Gastroesophageal sphincter (tissue), 4 donors: ENCODE data around the gene NFKBIE. TPM values are rescaled to one million over a fixed set of nuclear protein-coding genes. Genes with fewer than 3 reads are reported as not detected.

Source experiments
- ATAC-seq: fragments of 150-250 bp; one replicate; pipeline ENCODE4 v1.9.1; 2016; ENCODE audit warnings: mild to moderate bottlenecking, moderate library complexity
- H3K27ac ChIP-seq, 4 donors: fragments of 200-600 bp; sonication (generic) in 3 of 4; 1 replicate in 3 of 4; 2 replicates in 1 of 4; pipeline ENCODE4 v1.5.1; 2016 to 2019
- H3K27me3 ChIP-seq: fragments of 200-600 bp; sonication (generic); one replicate; pipeline ENCODE4 v1.5.1; 2019
- H3K36me3 ChIP-seq, 2 donors: fragments of 200-600 bp; sonication (generic); one replicate each; pipeline ENCODE4 v1.5.1; 2019; ENCODE audit warnings: control low read depth in 1 of 2
- H3K4me1 ChIP-seq, 3 donors: fragments of 200-600 bp; sonication (generic); 1 replicate in 2 of 3; 2 replicates in 1 of 3; pipeline ENCODE4 v1.5.1; 2016 to 2019; ENCODE audit warnings: control low read depth in 2 of 3
- H3K4me3 ChIP-seq, 2 donors: fragments of 200-600 bp; sonication (generic); one replicate each; pipeline ENCODE4 v1.5.1; 2019; ENCODE audit warnings: mild to moderate bottlenecking in 1 of 2, moderate library complexity in 1 of 2
- H3K9me3 ChIP-seq, 3 donors: fragments of 200-600 bp; sonication (generic); one replicate each; pipeline ENCODE4 v1.5.1; 2017 to 2019; ENCODE audit warnings: control low read depth in 2 of 3
- CTCF ChIP-seq, 4 experiments: fragments of 200-600 bp in 2 of 4; fragments of 450-650 bp in 2 of 4; sonication (generic) in 1 of 4; IDR thresholded peaks; one replicate each; pipeline ENCODE4 v1.5.1; 2017 to 2019; ENCODE audit warnings: antibody characterized with exemption in 4 of 4, mild to moderate bottlenecking in 2 of 4, moderate library complexity in 2 of 4
- EP300 ChIP-seq: sonication (generic); formaldehyde crosslinking; IDR thresholded peaks from one replicate; pipeline ENCODE4 v1.6.1; 2017; ENCODE audit warnings: antibody characterized with exemption, mild to moderate bottlenecking
- POLR2A ChIP-seq, 2 donors: fragments of 450-650 bp; IDR thresholded peaks; one replicate each; pipeline ENCODE4 v1.6.1; 2017; ENCODE audit warnings: antibody characterized with exemption in 2 of 2, mild to moderate bottlenecking in 2 of 2, moderate library complexity in 1 of 2
- POLR2AphosphoS5 ChIP-seq: sonication (generic); formaldehyde crosslinking; IDR thresholded peaks from one replicate; pipeline ENCODE4 v1.6.1; 2017; ENCODE audit warnings: antibody characterized with exemption
- WGBS, 2 donors: methylation state at CpG; one replicate each; pipeline ENCODE4 v1.1.5; 2018; ENCODE audit warnings: low coverage in 1 of 2; 5-methylcytosine and 5-hydroxymethylcytosine counted together
- total RNA-seq, 4 donors: library from RNA; depleted of rRNA; stranded (reverse); fragments of >200 nt; gene quantifications; one replicate each; pipeline ENCODE4 v1.1.0, GENCODE V29; 2016

Gene NFKBIE
- total RNA-seq, 4 donors from 2014 or later, result 4.2 to 13.4 (median 5.7) TPM

- Histone ChIP-seq H3K4me1 (no peaks in the 10 kb centered on the region), H3K4me3 (no peak overlapping the region), H3K27ac (no peak overlapping the region), H3K9me3 (no peaks in the 10 kb centered on the region), H3K36me3 (no peaks in the 10 kb centered on the region), H3K27me3 (peaks cover 82% of the 10 kb centered on the region)
- 25 to 58% methylated on average over 4 to 17 of the region's 25 CpGs for WGBS, 2 donors
- TF ChIP-seq POLR2AphosphoS5, result no peak
- TF ChIP-seq POLR2A (IDR thresholded peaks at IDR 0.05), result no peak
- TF ChIP-seq EP300, result no peak
- no peak for TF ChIP-seq CTCF (IDR thresholded peaks at IDR 0.05)
- ATAC-seq, result no peak
These were observed 20.4 kb upstream of the NFKBIE start for GRCh38 chr6:44285552-44286284.

GRCh38 chr6:44284867-44285266 is 19.5 kb upstream of the NFKBIE start:
- Histone ChIP-seq H3K4me3 (no peak overlapping the region), H3K4me1 (no peaks in the 10 kb centered on the region), H3K9me3 (no peaks in the 10 kb centered on the region), H3K36me3 (no peaks in the 10 kb centered on the region), H3K27ac (no peak overlapping the region), H3K27me3 (peaks cover 79% of the 10 kb centered on the region)
- no peak for ATAC-seq
- WGBS, 2 donors, result 59 to 75% methylated on average over 4 of the region's 4 CpGs
- TF ChIP-seq POLR2AphosphoS5, result no peak

- H3K27ac ChIP-seq, result no peak overlapping the region
- H3K27me3 ChIP-seq, result peaks cover 78% of the 10 kb centered on the region
- ATAC-seq, result no peak
- WGBS, 2 donors, result 57 to 58% methylated on average over 2 of the region's 2 CpGs
- H3K9me3 ChIP-seq, result no peaks in the 10 kb centered on the region
- H3K4me3 ChIP-seq, result no peak overlapping the region
- TF ChIP-seq POLR2AphosphoS5 (no peak), POLR2A (IDR thresholded peaks at IDR 0.05) (no peak), CTCF (IDR thresholded peaks at IDR 0.05) (no peak), EP300 (no peak)
- no peaks in the 10 kb centered on the region for H3K36me3 ChIP-seq
- no peaks in the 10 kb centered on the region for H3K4me1 ChIP-seq
These were observed 18.8 kb upstream of the NFKBIE start for GRCh38 chr6:44284121-44284520.

- Histone ChIP-seq H3K27ac (no peak overlapping the region), H3K36me3 (no peaks in the 10 kb centered on the region), H3K27me3 (peaks cover 76% of the 10 kb centered on the region), H3K4me3 (no peak overlapping the region), H3K9me3 (no peaks in the 10 kb centered on the region), H3K4me1 (peaks cover 0 to 16% (median 4%) of the 10 kb centered on the region in 3 donors)
- no peak for TF ChIP-seq POLR2A (IDR thresholded peaks at IDR 0.05)
- TF ChIP-seq CTCF (IDR thresholded peaks at IDR 0.05), result no peak
- TF ChIP-seq POLR2AphosphoS5, result no peak
- no peak for TF ChIP-seq EP300
- no peak for ATAC-seq
- 73 to 77% methylated on average over 3 to 4 of the region's 9 CpGs for WGBS, 2 donors
These were observed 13.7 kb upstream of the NFKBIE start for GRCh38 chr6:44278774-44279697.

GRCh38 chr6:44278315-44278714 is 13.0 kb upstream of the NFKBIE start:
- no peak for ATAC-seq
- Histone ChIP-seq H3K27ac (no peak overlapping the region), H3K4me3 (no peak overlapping the region), H3K27me3 (peaks cover 83% of the 10 kb centered on the region), H3K4me1 (peaks cover 0 to 16% (median 4%) of the 10 kb centered on the region in 3 donors), H3K36me3 (no peaks in the 10 kb centered on the region), H3K9me3 (no peaks in the 10 kb centered on the region)
- WGBS, 2 donors, result 63 to 65% methylated on average over 1 to 2 of the region's 3 CpGs
- no peak for TF ChIP-seq POLR2AphosphoS5
- TF ChIP-seq CTCF (IDR thresholded peaks at IDR 0.05), result no peak
- TF ChIP-seq EP300, result no peak
- TF ChIP-seq POLR2A (IDR thresholded peaks at IDR 0.05), result no peak
